Measurements from ENCODE around the gene PATZ1.
"Not testable (repeated sequence)": the region's sequence is repeated elsewhere in the genome, so short reads cannot be mapped to it uniquely, and the experiment has no call there.

The PATZ1 gene

GRCh38 chr22:31346255-31346732, at the start of gene PATZ1:
TSS of gene PATZ1 (minus strand) at chr22:31346346. CDS start at chr22:31345602, 744 bp downstream.
- DNase-seq, result peak; percentile 90

- DNase-seq, result peak; percentile 3
These were observed 48.2 kb upstream of the PATZ1 start for GRCh38 chr22:31394326-31394725.

GRCh38 chr22:31393893-31394292, 47.7 kb upstream of the PATZ1 start:
- DNase-seq, result peak; percentile 31

- not testable (repeated sequence) for DNase-seq
These were observed 32.5 kb upstream of the PATZ1 start for GRCh38 chr22:31378651-31379050.

- no peak for DNase-seq
These were observed 32.0 kb upstream of the PATZ1 start for GRCh38 chr22:31378123-31378522.

GRCh38 chr22:31377612-31378011, 31.5 kb upstream of the PATZ1 start:
- DNase-seq, result no peak

- DNase-seq, result no peak
These were observed 21.3 kb upstream of the PATZ1 start for GRCh38 chr22:31367426-31367825.

GRCh38 chr22:31363885-31364465, 17.8 kb upstream of the PATZ1 start:
- no peak for DNase-seq

GRCh38 chr22:31361743-31362142, 15.6 kb upstream of the PATZ1 start:
- no peak for DNase-seq

GRCh38 chr22:31360029-31360428, 13.9 kb upstream of the PATZ1 start:
- DNase-seq, result no peak

- DNase-seq, result no peak
These were observed 8.4 kb upstream of the PATZ1 start for GRCh38 chr22:31354515-31354914.

- no peak for DNase-seq
These were observed 4.3 kb upstream of the PATZ1 start for GRCh38 chr22:31350410-31350863.

GRCh38 chr22:31349960-31350359, 3.8 kb upstream of the PATZ1 start:
- DNase-seq, result no peak

- no peak for DNase-seq
These were observed 2.6 kb upstream of the PATZ1 start for GRCh38 chr22:31348766-31349165.

GRCh38 chr22:31348009-31348337, 1.8 kb upstream of the PATZ1 start:
- DNase-seq, result not testable (repeated sequence)

GRCh38 chr22:31347251-31348008, 1.3 kb upstream of the PATZ1 start:
- peak; percentile 84 for DNase-seq

GRCh38 chr22:31346733-31347250, 646 bp upstream of the PATZ1 start:
- peak; percentile 76 for DNase-seq

GRCh38 chr22:31345331-31346254, 553 bp downstream of the PATZ1 start:
- DNase-seq, result peak; percentile 95

- DNase-seq, result peak; percentile 69
These were observed 1.4 kb downstream of the PATZ1 start for GRCh38 chr22:31344578-31345330.

GRCh38 chr22:31344256-31344577, 1.9 kb downstream of the PATZ1 start:
- DNase-seq, result no peak

- peak; percentile 69 for DNase-seq
These were observed 2.6 kb downstream of the PATZ1 start for GRCh38 chr22:31343235-31344191.

Measured in activated effector memory CD4-positive, alpha-beta T cell treated with anti-CD3 and anti-CD28 coated beads, Interleukin-2, amount 50 U/mL, for 16 hours (primary cell).